ENCODE measurements around the gene PLA2G12B. TPM values are rescaled to one million over a fixed set of nuclear protein-coding genes. Genes with fewer than 3 reads are reported as not detected.

PLA2G12B gene
- polyA plus RNA-seq, 1 donor: 54.3 TPM

Other genes with a start within 250 kb of the PLA2G12B start
- 9.9 TPM for gene OIT3, start 61.1 kb downstream of the PLA2G12B start, polyA plus RNA-seq
- gene P4HA1, start 142.1 kb upstream of the PLA2G12B start, polyA plus RNA-seq: 31.8 TPM
- 4.8 TPM for gene NUDT13, start 155.6 kb upstream of the PLA2G12B start, polyA plus RNA-seq
- gene ECD, start 213.2 kb upstream of the PLA2G12B start, polyA plus RNA-seq: 24.9 TPM
- 32.1 TPM for gene FAM149B1, start 213.3 kb upstream of the PLA2G12B start, polyA plus RNA-seq